A549 (cell line): Measurements from ENCODE around the gene PLCL1.

Experiments used
- BHLHE40 ChIP-seq: IDR thresholded peaks from 2 replicates; pipeline ENCODE4 v1.6.1; 2012; ENCODE audit warnings: low read depth, low read length, inconsistent platforms
- CEBPB ChIP-seq, 2 experiments: fragments of >200 bp in 1 of 2; sonication (Bioruptor Twin) in 1 of 2; formaldehyde crosslinking in 1 of 2; IDR thresholded peaks; 2 replicates each; pipeline ENCODE4 v1.6.1; 2012 to 2016
- CHD2 ChIP-seq: fragments of 150-350 bp; IDR thresholded peaks from 2 replicates; pipeline ENCODE4 v1.6.1; 2014; ENCODE audit warnings: low read length; ENCODE audit not compliant: partially characterized antibody
- CTCF ChIP-seq: fragments of >200 bp; sonication (Bioruptor Twin); formaldehyde crosslinking; IDR thresholded peaks from 3 replicates; pipeline ENCODE4 v1.5.1; 2016
- EP300 ChIP-seq, 2 experiments: fragments of >200 bp; sonication (Bioruptor Twin); formaldehyde crosslinking; IDR thresholded peaks; 2 replicates in 1 of 2; 3 replicates in 1 of 2; pipeline ENCODE4 v1.6.1; 2016 to 2017
- ESRRA ChIP-seq: fragments of 150-350 bp; IDR thresholded peaks from 2 replicates; pipeline ENCODE4 v1.6.1; 2014; ENCODE audit warnings: mild to moderate bottlenecking, low read length, borderline replicate concordance
- FOSL2 ChIP-seq, 2 experiments: fragments of 450-650 bp in 1 of 2; fragments of >200 bp in 1 of 2; sonication (Bioruptor Twin) in 1 of 2; formaldehyde crosslinking; IDR thresholded peaks; 2 replicates each; pipeline versions ENCODE4 v1.5.0 to v1.6.1; 2016 to 2020; ENCODE audit warnings: mild to moderate bottlenecking in 1 of 2, moderate library complexity in 1 of 2
- MAX ChIP-seq: IDR thresholded peaks from 2 replicates; pipeline ENCODE4 v1.6.1; 2012
- NFE2L2 ChIP-seq: fragments of 150-350 bp; conservative IDR thresholded peaks from 2 replicates; pipeline ENCODE4 v1.6.1; 2014; ENCODE audit warnings: low read length
- PHF8 ChIP-seq: fragments of 200-600 bp; sonication (generic); IDR thresholded peaks from 2 replicates; pipeline ENCODE4 v1.6.1; 2016; ENCODE audit warnings: low read depth, mild to moderate bottlenecking, antibody characterized with exemption, moderate library complexity, borderline replicate concordance
- POLR2A ChIP-seq: IDR thresholded peaks from 2 replicates; pipeline ENCODE4 v1.6.1; 2012; ENCODE audit warnings: mild to moderate bottlenecking, low read length
- POLR2AphosphoS2 ChIP-seq: conservative IDR thresholded peaks from 2 replicates; pipeline ENCODE4 v1.6.1; 2012; ENCODE audit warnings: low read length, improper control_type of control experiment, inconsistent platforms
- RARB ChIP-seq: fragments of 250-450 bp; sonication (Bioruptor Pico); IDR thresholded peaks from 2 replicates; pipeline ENCODE4 v1.8.0; 2021; ENCODE audit warnings: mild to moderate bottlenecking, moderate library complexity
- USF2 ChIP-seq: fragments of 450-650 bp; IDR thresholded peaks from 2 replicates; pipeline ENCODE4 v1.6.1; 2014; ENCODE audit warnings: antibody characterized with exemption

DNA sequence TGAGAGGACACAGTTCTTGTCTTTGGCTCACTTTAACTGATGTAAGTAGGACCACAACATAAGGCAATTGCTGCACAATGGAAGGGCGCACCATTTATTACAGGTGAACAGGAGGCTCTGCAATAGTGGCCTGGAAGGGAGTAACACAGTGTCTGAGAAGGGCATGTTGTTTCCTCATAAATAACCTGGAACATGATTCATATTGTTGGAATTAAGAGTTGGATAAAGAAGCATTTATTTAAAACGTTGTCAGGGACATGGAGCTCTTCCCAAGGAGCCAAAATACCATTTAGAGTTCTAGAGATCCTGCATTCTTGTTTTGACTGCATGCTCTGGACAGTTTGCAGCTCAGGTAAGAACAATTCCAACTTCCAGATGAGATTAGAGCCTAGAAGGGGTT is 110.4 kb downstream of the PLCL1 start:
- TF ChIP-seq POLR2AphosphoS2 (no peak), CTCF (no peak), POLR2A (no peak), NFE2L2 (no peak), USF2 (no peak), ESRRA (no peak), CEBPB (IDR thresholded peaks at IDR 0.05) (no peak), CHD2 (no peak), RARB (CRISPR knock-in tag) (no peak), PHF8 (no peak), FOSL2 (IDR thresholded peaks at IDR 0.05) (no peak), FOSL2 (CRISPR knock-in tag; IDR thresholded peaks at IDR 0.05) (no peak), EP300 (IDR thresholded peaks at IDR 0.05) (no peak), MAX (no peak), BHLHE40 (no peak)
